Panc1 (cell line): Measurements from ENCODE around the gene WAC. TPM values are rescaled to one million over a fixed set of nuclear protein-coding genes. Genes with fewer than 3 reads are reported as not detected.

Experiments
- ATAC-seq: fragments of 200-7000 bp; cut with Tn5 transposase; 2 replicates; pipeline ENCODE4 v1.9.1; 2020; ENCODE audit warnings: mild to moderate bottlenecking, moderate library complexity
- BruUV-seq: library from RNA; stranded (reverse); fragments of 400-500 nt; replicated peaks from 2 replicates; lab custom pipeline; 2021; lab: Mats Ljungman, UMichigan
- CTCF ChIA-PET: fragments of 300-600 bp; sonication (Branson Sonifier 250); formaldehyde crosslinking; loops from one replicate; lab custom pipeline; 2022; ENCODE audit warnings: antibody characterized with exemption; lab: Charles Lee
- POLR2A ChIA-PET: fragments of 300-600 bp; sonication (Branson Sonifier 250); formaldehyde crosslinking; loops from one replicate; lab custom pipeline; 2022; ENCODE audit warnings: antibody characterized with exemption; lab: Charles Lee
- DNase-seq: peaks from one replicate; pipeline ENCODE4 v3.0.0-alpha.2; 2010; ENCODE audit warnings: low read depth, low spot score
- H3K27ac ChIP-seq: 2 replicates; pipeline ENCODE4 v1.5.1; 2011; ENCODE audit warnings: mild to moderate bottlenecking, low read length, inconsistent platforms
- H3K27me3 ChIP-seq: fragments of 200-500 bp; sonication (Bioruptor generic); 2 replicates; pipeline ENCODE4 v1.6.0; 2014; ENCODE audit warnings: low read length, inconsistent platforms; ENCODE audit not compliant: control insufficient read depth, insufficient read depth
- H3K36me3 ChIP-seq: fragments of 200-500 bp; sonication (Bioruptor generic); 2 replicates; pipeline ENCODE4 v1.5.1; 2014; ENCODE audit warnings: inconsistent platforms, mild to moderate bottlenecking, low read length, moderate library complexity; ENCODE audit not compliant: control insufficient read depth, insufficient read depth
- H3K4me1 ChIP-seq: 2 replicates; pipeline ENCODE4 v1.5.1; 2011; ENCODE audit warnings: inconsistent platforms, mild to moderate bottlenecking, low read length, moderate library complexity; ENCODE audit not compliant: control insufficient read depth, insufficient read depth
- H3K4me3 ChIP-seq, 2 experiments: 2 replicates each; pipeline ENCODE4 v1.5.1; 2011 to 2012; ENCODE audit warnings: low read depth in 2 of 2, low read length in 2 of 2, mild to moderate bottlenecking in 2 of 2, inconsistent platforms in 1 of 2, moderate library complexity in 1 of 2
- H3K9me3 ChIP-seq: fragments of 200-500 bp; sonication (Bioruptor generic); 2 replicates; pipeline ENCODE4 v1.5.1; 2014; ENCODE audit warnings: low read depth, mild to moderate bottlenecking, inconsistent platforms, low read length, moderate library complexity; ENCODE audit not compliant: control insufficient read depth, insufficient read depth
- POLR2AphosphoS5 ChIP-seq: IDR thresholded peaks from 2 replicates; pipeline ENCODE4 v1.6.1; 2012; ENCODE audit warnings: mild to moderate bottlenecking, low read depth, low read length, moderate library complexity
- SIN3A ChIP-seq: IDR thresholded peaks from 2 replicates; pipeline ENCODE4 v1.6.1; 2012; ENCODE audit warnings: low read depth, mild to moderate bottlenecking, low read length, moderate library complexity, borderline replicate concordance; ENCODE audit not compliant: insufficient read depth
- TCF7L2 ChIP-seq: IDR thresholded peaks from 2 replicates; pipeline ENCODE4 v1.6.1; 2011; ENCODE audit warnings: mild to moderate bottlenecking, low read depth, low read length, inconsistent platforms
- in situ Hi-C: cut with HindIII; loops from 2 replicates; pipeline ENCODE4 v1.10.0; 2016; ENCODE audit warnings: low sequenced_read_pairs, low pct_unique_long_range_greater_than_20kb
- intact Hi-C: fragments of 100-400 bp; cut with micrococcal nuclease; formaldehyde crosslinking; loops from one replicate; pipeline ENCODE4 v1.10.0; 2022; ENCODE audit not compliant: unreplicated experiment
- total RNA-seq: library from RNA; stranded (reverse); gene quantifications from one replicate; pipeline ENCODE4 v1.2.1, GENCODE V29; 2021; ENCODE audit not compliant: unreplicated experiment
- TF ChIP-seq, protein P1 (sequence below): fragments of 450-650 bp; IDR thresholded peaks from 2 replicates; pipeline ENCODE4 v1.5.1; 2017; ENCODE audit warnings: mild to moderate bottlenecking
- TF ChIP-seq, protein P2 (sequence below), 2 experiments: IDR thresholded peaks; 2 replicates each; pipeline ENCODE4 v1.6.1; 2011 to 2012; ENCODE audit warnings: low read depth in 2 of 2, control low read depth in 1 of 2, low read length in 1 of 2, mild to moderate bottlenecking in 1 of 2, moderate library complexity in 1 of 2; ENCODE audit not compliant: insufficient read depth in 1 of 2

The WAC gene
- total RNA-seq, 1 experiment from 2014 or later, result 70.7 TPM

DNA sequence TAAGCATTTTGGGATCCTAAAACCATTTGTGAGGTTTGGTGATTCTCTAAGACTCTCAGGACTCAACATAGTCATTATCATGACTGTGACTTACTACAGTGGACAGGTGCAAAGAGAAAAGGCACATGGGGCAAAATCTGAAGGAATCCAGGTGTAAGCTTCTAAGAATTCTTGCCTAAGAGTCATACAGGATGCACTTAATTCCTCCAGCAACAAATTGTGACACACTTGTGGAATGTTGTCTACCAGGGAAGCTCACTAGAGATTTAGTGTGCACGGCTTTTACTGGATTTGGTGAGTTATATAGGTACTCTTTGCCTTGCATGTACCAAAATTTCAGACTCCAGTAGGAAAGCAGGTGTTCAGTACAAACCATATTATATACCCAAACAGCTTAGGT, 47.9 kb downstream of the WAC start:
- no TSS peak for BruUV-seq
- TF ChIP-seq POLR2AphosphoS5 (no peak), TCF7L2 (no peak), SIN3A (no peak)
- TF ChIP-seq, protein P1, sequence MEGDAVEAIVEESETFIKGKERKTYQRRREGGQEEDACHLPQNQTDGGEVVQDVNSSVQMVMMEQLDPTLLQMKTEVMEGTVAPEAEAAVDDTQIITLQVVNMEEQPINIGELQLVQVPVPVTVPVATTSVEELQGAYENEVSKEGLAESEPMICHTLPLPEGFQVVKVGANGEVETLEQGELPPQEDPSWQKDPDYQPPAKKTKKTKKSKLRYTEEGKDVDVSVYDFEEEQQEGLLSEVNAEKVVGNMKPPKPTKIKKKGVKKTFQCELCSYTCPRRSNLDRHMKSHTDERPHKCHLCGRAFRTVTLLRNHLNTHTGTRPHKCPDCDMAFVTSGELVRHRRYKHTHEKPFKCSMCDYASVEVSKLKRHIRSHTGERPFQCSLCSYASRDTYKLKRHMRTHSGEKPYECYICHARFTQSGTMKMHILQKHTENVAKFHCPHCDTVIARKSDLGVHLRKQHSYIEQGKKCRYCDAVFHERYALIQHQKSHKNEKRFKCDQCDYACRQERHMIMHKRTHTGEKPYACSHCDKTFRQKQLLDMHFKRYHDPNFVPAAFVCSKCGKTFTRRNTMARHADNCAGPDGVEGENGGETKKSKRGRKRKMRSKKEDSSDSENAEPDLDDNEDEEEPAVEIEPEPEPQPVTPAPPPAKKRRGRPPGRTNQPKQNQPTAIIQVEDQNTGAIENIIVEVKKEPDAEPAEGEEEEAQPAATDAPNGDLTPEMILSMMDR, result no peak
- TF ChIP-seq, protein P2, sequence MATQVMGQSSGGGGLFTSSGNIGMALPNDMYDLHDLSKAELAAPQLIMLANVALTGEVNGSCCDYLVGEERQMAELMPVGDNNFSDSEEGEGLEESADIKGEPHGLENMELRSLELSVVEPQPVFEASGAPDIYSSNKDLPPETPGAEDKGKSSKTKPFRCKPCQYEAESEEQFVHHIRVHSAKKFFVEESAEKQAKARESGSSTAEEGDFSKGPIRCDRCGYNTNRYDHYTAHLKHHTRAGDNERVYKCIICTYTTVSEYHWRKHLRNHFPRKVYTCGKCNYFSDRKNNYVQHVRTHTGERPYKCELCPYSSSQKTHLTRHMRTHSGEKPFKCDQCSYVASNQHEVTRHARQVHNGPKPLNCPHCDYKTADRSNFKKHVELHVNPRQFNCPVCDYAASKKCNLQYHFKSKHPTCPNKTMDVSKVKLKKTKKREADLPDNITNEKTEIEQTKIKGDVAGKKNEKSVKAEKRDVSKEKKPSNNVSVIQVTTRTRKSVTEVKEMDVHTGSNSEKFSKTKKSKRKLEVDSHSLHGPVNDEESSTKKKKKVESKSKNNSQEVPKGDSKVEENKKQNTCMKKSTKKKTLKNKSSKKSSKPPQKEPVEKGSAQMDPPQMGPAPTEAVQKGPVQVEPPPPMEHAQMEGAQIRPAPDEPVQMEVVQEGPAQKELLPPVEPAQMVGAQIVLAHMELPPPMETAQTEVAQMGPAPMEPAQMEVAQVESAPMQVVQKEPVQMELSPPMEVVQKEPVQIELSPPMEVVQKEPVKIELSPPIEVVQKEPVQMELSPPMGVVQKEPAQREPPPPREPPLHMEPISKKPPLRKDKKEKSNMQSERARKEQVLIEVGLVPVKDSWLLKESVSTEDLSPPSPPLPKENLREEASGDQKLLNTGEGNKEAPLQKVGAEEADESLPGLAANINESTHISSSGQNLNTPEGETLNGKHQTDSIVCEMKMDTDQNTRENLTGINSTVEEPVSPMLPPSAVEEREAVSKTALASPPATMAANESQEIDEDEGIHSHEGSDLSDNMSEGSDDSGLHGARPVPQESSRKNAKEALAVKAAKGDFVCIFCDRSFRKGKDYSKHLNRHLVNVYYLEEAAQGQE (IDR thresholded peaks at IDR 0.05; ENCODE audit: insufficient read depth in 1 of 2, low read depth in 2 of 2, low read length in 1 of 2), result no peak
- no peak for ATAC-seq
- ChIA-PET CTCF (no interaction called here), POLR2A (no interaction called here)
- no peaks in the 10 kb centered on the region for H3K4me1 ChIP-seq
- no peak for DNase-seq
- intact Hi-C loops (no loop called here), in situ Hi-C loops (no loop called here)
- H3K9me3 ChIP-seq, result no peaks in the 10 kb centered on the region
- no peak overlapping the region for H3K27ac ChIP-seq
- H3K36me3 ChIP-seq, result peaks cover 7% of the 10 kb centered on the region; the same call in 1 of the 2 replicates
- H3K27me3 ChIP-seq, result no peaks in the 10 kb centered on the region
- H3K4me3 ChIP-seq, result no peak overlapping the region

DNA sequence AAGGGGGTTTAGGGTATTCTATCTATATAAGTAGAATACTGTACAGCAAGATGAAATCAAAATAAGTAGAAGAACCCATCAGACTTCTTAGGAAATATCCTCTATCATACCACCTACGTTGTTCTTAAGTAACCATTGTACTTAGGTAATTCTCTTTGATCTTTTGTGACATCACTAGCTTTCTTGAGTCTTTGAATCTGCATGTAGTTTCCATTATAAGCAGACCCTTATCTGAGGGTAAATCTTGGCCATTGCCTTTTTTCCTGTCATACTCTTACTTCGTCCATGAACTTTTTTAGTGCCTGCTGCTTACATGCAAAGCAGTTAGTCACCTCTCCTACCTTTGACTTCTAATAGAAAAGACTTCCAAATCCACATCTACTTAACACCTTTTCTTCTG, 49.0 kb downstream of the WAC start:
- Histone ChIP-seq H3K4me3 (no peak overlapping the region), H3K27ac (no peak overlapping the region), H3K4me1 (no peaks in the 10 kb centered on the region), H3K36me3 (peaks cover 10% of the 10 kb centered on the region; the same call in 1 of the 2 replicates), H3K9me3 (no peaks in the 10 kb centered on the region), H3K27me3 (no peaks in the 10 kb centered on the region)
- in situ Hi-C loops, result no loop called here
- BruUV-seq, result no TSS peak
- ATAC-seq (no peak), DNase-seq (no peak)
- ChIA-PET POLR2A (no interaction called here), CTCF (no interaction called here)
- TF ChIP-seq, protein P1, result no peak
- no peak for TF ChIP-seq SIN3A
- TF ChIP-seq, protein P2 (IDR thresholded peaks at IDR 0.05; ENCODE audit: insufficient read depth in 1 of 2, low read depth in 2 of 2, low read length in 1 of 2), result no peak
- TF ChIP-seq POLR2AphosphoS5, result no peak
- no peak for TF ChIP-seq TCF7L2
- intact Hi-C loops, result no loop called here
